GM21717 (cell line): ENCODE measurements around the gene PADI3.

Experiments
- ATAC-seq: cut with Tn5 transposase; IDR thresholded peaks from one replicate; pipeline ENCODE4 v1.9.1; 2021; ENCODE audit warnings: mild to moderate bottlenecking, moderate library complexity; ENCODE audit not compliant: unreplicated experiment

The PADI3 gene

DNA sequence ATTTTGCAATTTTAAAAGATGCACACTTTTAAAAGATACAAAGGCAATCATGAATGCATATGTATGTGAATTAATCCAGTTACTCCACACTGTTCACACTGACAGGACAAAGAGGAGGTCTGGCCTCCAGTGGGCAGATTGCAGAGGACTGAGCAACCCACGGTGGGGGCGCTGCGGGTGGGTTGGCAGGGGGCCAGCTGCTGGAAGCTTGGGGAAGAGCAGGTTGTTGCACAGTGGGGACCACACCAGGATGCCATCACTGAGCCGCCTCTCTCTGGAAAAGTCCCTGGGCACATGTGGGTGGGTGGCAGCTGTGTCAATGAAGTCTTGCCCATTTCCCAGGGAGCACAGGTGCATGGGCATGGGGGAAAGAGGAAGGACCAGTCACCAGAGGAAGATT lies 46.4 kb downstream of the PADI3 start:
- ATAC-seq, result no peak

DNA sequence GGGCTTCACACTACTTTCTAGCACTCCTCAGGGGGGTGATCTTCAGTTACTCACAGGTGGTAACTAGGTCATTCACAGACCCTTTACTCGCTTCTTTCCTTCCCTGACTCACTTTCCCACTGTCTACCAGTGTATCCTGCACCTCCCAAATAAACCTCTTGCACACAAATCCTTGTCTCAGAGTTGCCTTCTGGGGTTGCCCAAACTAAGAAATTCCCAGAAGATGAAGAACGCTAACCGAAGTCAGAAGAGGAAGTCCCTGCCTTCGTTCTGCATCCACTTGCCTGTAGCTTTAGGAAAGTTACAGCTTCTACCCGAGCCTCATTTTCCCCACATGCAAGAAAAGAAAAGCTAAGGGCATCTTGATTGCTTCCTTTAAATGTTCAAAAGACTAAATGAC lies 47.2 kb downstream of the PADI3 start:
- no peak for ATAC-seq

DNA sequence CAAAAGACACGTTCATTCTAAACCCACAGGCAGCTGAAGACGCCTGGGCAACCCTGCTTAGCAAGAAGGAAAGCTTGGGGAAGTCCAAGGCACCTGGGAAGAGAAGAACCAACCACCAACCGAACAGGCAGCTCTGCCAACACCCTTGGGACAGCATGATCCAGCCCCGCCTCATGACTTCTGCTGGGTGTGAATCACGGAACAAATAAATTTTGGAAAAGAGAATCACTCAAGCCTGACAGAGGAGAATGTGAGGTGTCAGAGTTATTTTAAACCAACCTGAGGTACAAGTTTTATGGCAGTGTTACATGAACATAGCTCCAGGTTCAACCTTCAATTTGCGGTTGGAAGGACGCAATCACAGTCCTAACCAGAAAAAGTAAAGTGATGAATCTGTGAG lies 49.1 kb downstream of the PADI3 start:
- no peak for ATAC-seq

DNA sequence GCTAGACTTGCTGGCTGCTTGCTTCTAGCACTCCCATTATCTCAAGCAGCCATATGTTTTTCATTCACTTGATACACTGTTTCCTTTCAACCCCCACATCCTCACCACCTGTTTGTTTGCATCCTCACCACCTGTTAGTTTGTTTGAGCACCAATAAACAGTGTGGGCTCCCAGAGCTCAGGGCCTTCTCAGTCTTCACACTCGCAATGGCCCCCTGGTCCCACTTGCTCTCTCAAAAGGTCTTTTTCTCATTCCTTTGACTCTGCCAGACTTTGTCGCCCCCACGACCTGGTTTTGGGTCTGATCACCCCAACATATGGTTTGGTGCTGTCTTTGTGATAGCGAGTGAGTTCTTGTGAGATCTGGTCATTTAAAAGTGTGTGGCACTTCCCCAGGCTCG lies 52.9 kb downstream of the PADI3 start:
- ATAC-seq, result no peak

DNA sequence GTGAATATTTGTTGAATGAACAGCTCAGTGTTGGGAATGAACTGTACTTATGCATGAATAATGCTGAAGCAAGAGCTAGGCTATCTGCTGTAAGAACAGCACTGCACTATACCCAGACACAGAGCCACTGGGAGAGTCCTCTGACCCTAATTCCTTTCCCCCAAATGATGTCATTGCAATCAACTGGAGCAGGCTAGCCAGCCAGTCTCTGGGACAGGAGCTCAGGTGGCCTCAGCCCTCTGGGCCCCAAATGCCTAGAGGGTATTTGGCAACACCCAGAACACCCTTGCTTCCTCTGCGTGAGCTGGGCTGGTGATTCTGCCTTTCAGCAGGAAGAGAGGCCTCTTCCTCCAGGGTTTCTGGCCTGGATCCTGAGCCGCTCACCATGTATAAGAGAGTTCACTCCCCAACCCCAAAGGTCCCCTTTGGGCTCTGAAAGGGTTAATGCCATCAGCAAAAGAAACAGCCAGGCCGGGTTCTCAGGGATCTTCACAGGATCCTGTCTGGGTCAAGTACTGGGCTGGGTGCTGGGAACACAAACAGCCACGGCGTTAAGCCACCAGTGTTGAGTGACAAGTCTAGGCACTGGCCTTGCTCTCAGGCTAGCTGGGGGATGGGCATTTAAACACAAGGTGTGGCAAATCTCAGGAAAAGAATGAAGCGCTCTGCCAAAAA lies 55.4 kb downstream of the PADI3 start:
- ATAC-seq, result no peak

DNA sequence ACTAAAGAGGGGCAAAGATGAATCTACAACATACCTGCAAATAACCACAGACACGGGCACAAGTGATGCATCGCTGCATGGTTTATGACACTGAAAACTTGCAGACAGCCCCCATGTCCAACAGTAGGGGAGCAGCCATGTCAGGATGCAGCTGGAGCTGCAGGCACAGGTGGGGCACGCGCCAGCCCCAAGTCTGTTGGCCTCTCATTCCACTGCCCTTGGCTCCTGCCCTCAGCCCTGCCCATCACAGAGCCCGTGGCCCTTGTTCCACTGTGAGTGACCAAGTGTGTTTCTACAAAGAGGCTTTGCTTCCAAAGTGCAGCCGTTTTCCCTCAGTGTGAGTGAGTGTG lies 55.9 kb downstream of the PADI3 start:
- ATAC-seq, result no peak

DNA sequence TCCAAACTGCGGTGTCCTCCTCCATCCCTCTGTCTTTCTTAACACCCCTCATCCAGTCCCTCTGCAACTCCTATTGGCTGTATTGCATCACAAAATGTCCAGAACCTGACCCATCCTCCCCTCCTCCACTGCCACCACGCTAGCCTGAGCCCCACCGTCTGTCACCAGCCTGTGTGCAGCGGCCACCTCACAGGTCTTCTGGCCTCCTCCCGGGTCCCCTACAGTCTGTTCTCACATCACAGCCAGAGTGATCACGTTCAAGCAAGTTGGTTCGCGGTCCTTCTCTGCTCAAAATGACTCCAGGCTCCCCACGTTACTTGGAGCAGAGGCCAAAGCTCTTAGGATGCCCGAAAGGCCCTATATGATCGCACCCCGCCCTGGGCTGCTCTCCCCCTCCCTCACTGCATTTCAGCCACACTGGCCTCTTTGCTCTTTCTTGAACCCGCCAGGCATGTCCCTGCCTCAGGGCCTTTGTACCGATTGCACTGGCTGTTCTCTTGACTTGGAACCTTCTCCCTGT lies 56.7 kb downstream of the PADI3 start:
- no peak for ATAC-seq

DNA sequence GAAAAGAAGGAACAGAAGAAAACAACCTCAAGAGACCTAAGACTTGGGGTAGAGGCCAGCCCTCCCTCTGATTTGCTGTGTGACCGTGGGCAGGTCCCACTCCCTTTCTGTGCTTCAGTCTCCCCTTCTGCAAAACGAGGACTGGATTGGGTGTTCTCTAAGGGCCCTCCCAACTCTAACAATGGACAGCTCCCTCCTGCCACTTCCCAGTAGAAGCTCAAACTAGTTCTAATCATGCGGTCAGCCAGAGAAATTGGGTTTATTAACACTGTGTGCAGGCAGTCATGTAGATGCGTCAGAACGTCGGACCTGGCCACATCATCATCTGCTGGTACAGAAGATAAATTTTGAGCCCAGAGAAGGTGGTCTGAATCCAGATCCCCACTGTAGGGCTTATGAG lies 57.5 kb downstream of the PADI3 start:
- no peak for ATAC-seq

DNA sequence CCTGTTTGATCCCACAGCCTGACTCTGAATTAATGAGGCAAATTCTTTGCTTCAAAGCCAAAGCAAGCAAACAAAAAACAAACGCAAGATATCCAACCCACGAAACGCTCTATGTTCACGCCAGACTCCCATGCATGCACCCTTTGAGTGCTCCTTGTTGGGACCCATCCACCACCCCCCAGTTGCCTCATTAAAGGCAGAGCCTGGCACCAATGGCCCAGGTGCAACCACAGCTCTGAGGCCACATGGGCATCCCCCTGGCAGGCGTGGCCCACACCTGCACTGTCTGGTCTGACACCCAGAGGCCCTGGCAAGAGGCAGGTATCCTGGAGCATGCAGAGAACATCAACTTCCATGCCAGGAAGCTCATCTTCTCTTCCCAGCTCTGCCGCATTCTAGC lies 58.0 kb downstream of the PADI3 start:
- ATAC-seq, result no peak

DNA sequence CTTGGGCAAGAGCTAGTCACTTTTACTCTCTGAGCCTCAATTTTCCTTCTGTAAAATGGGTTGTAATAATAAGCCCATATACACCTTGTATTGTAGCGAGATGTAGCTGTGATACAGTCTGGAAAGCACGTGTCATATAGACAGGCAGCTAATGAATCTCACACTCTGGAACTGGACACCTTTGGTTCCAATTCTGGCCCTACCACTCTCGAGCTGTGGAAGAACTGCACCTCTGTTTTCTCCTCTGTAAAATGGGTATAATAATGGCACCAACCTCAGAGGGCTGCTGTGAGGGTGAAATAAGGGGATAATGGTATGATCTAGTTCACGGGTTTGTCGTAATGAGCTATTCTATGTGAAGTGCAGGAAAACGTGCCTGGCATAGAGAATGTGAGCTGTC lies 58.4 kb downstream of the PADI3 start:
- ATAC-seq, result no peak

DNA sequence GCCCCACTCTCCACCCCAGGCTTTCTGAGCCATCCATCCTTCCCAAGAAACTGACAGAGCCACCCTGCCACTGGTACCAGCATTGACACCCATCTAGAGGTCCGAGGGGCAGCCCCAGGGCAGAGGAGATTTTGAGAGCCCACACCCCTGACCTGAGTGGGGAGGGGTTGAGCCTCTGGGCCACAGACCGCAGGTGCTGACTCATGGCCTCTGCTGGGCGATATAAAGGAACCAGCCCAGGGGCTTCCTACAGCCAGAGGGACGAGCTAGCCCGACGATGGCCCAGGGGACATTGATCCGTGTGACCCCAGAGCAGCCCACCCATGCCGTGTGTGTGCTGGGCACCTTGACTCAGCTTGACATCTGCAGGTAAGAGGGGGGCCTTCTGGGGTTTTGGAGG lies 59.0 kb downstream of the PADI3 start, which contains the start of gene PADI4:
TSS of gene PADI4 (plus strand) at position 252 of the 400 bp plus-strand sequence. CDS start at position 278, 26 bp downstream.
- no peak for ATAC-seq

DNA sequence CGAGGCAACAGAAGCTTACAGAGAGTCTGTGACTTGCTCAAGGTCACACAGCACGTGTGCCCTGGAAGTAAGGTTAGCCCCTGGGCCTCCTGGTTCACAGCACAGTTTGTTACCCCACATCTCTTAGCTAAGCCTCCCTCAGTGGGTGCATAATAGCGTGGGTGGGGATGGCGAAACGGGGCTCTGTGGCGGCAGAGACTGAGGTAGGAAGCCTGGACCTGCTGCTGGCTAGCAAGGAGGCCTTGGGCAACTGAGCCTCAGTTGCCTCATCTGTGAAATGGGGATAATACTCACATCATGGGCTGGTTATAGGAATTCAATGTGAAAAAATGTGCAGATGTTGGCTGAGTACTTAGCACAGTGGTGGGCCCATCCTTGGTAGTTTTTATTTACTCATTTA lies 59.7 kb downstream of the PADI3 start:
- ATAC-seq, result no peak

DNA sequence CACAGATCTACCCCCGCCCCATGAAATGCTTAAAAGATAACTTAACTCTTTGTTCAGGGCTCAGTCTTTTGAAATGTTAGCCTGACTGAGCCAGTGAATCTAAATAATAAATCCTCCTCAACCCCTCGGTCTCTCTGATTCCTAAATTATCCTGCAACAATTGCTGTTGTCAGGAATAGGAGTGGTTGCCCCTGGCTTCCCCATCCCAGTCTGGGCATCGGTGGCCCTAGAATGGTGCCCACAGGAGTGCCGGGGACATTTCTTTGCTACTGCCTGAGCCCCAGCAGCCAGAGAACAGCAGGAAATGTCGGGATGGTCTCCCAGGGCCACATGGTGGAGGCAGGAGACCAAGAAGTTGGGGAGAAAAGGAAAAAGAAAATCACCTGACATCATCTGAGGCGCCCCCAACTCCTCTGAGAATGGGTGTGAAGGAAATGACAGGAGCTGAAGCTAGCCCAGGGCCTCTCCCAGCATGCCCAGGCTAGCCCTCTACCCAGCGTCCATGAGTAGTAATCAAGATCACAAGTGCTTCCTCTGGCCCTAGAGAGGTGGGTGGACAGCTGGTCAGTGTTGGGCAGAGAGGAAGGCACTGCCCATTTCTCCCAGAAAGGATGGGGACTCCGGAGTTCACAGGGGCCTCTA lies 60.6 kb downstream of the PADI3 start:
- no peak for ATAC-seq

DNA sequence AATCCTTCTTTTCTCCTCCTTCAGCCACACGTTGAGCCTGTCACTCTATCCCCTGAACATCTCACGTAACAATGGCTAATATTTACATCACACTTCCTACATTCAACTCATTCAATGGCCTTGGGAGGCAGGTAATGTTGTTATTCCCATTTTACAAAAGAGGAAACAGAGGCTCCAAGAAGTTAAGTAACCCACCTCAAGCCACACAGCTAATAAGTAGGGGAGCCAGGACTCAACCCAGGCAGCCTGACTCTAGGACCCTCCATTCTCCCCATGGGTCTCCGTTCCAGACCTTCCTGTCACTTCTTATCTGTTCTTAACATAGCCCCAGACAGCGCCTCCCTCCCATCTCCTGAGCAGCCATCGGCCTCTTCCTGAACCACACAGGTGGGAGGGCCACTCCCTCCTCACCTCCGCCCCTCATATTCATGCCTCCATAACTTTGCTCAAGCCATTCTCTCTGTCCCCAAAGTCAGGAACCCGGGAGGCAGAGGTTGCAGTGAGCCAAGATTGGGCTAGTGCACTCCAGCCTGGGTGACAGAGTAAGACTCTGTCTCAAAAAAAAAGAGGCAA lies 61.3 kb downstream of the PADI3 start:
- no peak for ATAC-seq

DNA sequence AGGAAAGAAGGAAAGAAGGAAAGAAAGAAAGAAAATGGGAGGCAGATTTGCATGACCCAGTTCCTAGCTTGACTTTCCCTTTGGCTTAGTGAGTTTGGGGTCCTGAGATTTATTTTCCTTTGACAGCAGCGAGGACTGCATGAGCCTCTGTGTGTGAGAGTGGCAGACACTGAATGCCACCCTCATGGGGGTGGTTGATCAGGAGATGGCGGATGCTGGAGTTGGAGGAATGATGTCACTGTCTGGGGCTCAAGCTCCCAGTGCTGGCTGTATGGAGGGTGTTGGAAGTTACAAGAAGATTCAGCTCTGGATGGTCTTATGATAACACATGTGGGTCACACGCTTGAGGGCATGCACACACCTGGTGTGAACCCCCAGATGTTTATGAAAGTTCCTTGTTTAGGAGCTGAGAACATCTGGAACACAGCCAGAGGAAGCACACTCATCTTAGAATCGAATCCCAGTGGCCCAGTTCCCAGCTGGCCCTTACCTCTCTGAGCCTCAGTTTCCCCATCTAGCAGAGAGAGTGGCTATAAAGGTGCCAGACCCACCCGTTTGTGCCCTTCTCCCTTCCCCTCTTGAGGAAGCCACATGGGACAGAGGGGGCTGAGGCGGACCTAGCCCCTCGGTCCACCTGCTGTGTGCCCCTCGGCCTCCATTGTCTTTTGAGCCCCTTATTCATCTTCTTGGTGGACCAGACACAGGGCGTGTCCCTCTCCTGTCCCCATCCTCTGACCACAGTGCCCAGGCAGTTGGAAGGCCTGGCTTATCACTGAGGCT lies 64.8 kb downstream of the PADI3 start:
- no peak for ATAC-seq

DNA sequence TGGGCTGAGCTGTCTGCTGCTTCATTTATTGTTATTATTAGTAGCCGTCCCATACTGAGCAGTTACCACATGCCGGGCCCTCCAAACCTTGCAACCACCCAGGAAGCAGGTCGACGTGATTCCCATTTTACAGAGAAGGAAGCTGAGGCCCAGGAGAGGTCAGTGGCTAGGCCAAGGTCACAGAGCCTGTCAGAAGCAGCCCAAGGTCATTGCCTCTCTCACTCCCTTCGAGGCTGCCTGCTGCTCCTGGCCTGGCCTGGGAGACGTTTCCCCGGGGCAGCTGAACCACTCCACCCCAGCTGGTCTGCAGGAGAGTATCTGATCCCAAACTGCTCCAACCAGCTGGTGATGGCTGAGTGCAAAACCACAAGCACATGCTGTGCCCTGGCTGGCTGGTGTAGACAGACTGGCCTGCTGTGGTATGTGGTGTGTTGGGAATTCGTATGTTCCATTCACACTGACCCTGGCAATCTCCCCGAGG lies 65.6 kb downstream of the PADI3 start:
- no peak for ATAC-seq

DNA sequence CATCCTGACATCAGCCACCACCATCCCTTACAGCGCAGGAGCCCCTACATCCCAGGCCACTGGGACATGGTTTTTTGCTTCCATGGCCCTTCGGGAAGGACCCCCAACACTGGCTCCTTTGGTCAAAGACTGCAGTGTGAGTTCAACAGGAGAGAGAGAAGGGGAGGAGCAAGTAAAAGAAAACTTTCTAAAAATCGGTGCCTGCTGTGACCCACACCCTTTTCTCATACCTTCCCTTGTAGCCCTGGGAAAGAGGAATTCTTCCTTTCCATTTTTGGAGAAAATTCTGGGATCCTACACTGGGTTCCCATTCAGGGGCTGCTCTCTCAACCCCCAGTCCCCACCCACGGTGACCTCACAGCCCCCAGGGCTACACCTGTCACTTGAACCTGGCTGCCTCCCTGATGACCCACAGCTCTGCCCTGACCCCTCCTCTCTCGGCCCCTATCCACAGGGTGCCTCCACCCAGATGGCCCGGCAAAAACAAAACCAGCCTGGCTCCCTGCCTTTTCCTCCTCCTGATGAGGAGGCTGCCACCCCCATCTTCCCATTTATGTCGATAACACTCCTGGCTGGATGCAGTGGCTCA lies 66.7 kb downstream of the PADI3 start:
- ATAC-seq, result no peak

DNA sequence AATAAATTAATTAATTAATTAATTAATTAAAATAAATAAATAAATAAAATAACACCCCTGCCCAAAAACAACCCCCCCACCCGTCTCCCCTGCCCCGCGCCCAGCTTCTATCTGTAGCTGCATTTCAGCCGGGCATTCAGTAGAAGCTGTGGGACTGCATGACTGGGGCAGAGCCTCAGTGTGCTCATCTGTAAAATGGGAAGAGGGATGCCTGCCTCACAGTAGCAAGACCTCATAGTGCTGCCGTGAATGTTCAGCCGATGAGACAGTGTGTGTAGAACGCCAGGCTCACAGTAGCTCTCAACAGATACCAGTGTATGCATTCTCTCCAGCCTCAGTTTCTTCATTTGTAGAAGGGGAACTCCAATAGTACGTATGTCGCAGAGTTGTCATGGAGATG lies 67.8 kb downstream of the PADI3 start:
- ATAC-seq, result no peak

DNA sequence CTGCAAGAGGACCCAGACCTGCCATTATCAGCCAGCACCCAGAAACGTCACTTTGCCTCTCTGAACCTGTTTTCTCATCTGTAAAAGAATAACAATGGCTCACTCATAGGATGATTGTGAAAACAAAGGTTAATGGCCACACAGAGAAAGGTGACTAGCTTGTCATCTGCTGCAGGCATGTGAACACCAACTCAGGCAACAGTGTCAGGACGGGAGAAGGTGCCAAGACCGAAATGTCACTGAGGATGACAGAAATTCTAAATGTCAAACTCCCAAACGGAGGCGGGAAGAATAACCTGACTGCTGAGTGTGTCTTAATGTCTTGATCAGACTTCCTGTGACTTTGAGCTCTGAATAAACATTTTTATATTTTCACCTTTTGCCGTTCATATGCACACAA lies 69.4 kb downstream of the PADI3 start:
- no peak for ATAC-seq

DNA sequence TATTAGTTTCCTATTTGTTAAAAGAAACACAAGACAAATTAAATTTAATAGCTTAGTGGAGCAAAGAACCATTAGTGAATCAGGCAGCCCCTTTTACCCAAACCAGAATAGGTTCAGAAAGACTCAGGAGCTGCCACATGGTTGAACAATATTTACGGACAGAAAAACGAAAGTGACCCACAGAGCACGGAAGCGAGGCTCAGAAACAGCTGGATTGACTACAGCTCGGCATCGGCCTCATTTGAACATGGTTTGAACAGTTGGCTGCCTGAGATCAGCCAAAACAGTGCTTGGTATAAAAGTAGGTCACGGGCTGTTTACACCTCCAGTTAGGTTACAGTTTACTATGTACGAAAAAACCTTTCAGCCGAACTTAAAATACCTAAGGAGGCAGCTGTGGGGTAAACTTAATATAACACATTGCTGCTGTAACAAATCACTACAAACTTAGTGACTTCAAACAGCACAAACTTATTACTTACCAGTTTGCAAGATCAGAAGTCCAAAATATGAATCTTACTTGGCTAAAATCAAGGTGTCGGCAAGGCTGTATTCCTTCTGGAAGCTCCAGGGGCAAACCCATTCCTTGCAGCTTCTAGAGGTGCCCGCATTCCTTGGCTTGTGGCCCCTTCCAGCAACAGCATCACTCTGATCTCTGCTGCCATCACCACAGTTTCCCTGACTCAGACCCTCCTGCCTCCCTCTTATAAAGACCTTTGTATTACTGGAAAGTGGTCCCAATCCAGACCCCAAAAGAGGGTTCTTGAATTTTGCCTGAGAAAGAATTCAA lies 70.9 kb downstream of the PADI3 start:
- no peak for ATAC-seq
